ENCODE measurements around the gene CBFA2T2. TPM values are rescaled to one million over a fixed set of nuclear protein-coding genes. Genes with fewer than 3 reads are reported as not detected.
"Not testable (repeated sequence)": the region's sequence is repeated elsewhere in the genome, so short reads cannot be mapped to it uniquely, and the experiment has no call there.

CBFA2T2 gene
- total RNA-seq, 1 experiment from 2014 or later = 22.3 TPM

- in situ Hi-C loops (cut with HindIII; ENCODE audit: low sequenced_read_pairs) = no loop called here
- DNase-seq (ENCODE audit: low spot score) = no peak
Observed at GRCh38 chr20:33602826-33603590, 113.1 kb downstream of the CBFA2T2 start.

DNA sequence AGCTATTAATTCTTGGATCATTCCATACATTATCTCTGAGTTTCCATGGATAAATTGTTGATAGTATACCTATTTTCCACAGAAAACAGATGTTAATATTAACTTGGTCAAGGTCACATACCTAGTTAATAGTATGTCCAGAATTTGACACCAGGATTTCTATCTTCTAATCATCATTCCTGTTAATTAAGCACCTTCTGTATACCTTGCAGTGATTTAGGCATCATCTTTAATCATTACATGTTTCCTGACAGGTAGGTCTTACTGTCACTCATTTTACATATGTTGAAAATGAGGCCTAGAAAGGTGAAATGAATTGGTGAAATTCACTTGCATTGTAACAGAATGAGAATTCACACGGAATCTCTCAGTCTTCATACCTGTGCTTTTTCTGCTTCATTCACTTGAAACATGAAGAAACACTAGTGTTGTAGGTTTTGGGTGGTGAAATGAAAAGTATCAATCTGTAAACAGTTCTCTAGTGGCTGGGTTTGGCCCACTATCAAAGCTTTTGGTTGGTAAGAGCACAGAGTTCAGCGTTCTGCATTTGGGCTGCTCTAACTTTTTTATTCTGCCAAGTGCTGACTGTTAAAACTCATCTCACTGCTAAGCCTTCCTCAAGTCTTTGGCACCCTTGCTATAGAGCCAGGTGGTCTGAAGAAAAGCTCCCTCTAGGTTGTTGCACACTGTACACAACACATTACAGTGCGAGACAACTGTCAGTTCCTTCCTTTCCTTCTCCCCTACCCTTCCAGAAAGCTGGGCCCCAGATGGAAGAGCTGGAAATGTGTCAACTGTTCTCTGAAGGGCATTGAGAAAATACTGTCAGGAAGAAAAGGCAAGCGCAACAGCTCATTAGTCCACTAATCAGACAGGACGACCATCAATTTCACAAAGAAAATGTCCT, 114.4 kb downstream of the CBFA2T2 start:
- in situ Hi-C loops (cut with HindIII; ENCODE audit: low sequenced_read_pairs) = no loop called here
- DNase-seq (ENCODE audit: low spot score) = peak; percentile 77

- DNase-seq (ENCODE audit: low spot score) = no peak
- in situ Hi-C loops (cut with HindIII; ENCODE audit: low sequenced_read_pairs) = no loop called here
Observed at GRCh38 chr20:33604991-33605370, 115.1 kb downstream of the CBFA2T2 start.

GRCh38 chr20:33606118-33606771, 116.3 kb downstream of the CBFA2T2 start:
- no peak for DNase-seq (ENCODE audit: low spot score)
- in situ Hi-C loops (cut with HindIII; ENCODE audit: low sequenced_read_pairs) = no loop called here

DNA sequence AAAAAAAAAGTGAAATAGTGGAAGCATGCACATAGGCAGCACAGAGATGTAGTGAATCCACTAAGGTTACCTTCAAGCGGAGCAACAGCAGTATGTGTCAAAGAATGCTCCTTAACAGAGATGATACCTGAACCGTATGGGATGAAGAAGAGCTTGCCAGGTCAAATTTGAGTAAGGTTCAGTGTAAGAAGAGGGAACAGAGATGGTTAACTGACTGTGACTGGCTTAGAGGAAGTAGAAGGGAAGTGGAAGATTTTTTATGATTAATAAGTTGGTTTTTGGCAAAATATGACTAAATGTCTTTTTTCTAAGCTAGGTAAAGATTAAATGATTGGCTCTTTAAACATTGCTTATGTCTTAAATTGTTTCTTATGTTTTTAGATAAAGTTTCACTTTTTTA, 119.6 kb downstream of the CBFA2T2 start:
- no peak for DNase-seq (ENCODE audit: low spot score)
- in situ Hi-C loops (cut with HindIII; ENCODE audit: low sequenced_read_pairs) = no loop called here

GRCh38 chr20:33611106-33611505, 121.2 kb downstream of the CBFA2T2 start:
- no peak for DNase-seq (ENCODE audit: low spot score)
- in situ Hi-C loops (cut with HindIII; ENCODE audit: low sequenced_read_pairs) = no loop called here

- in situ Hi-C loops (cut with HindIII; ENCODE audit: low sequenced_read_pairs) = no loop called here
- no peak for DNase-seq (ENCODE audit: low spot score)
Observed at GRCh38 chr20:33612001-33612400, 122.1 kb downstream of the CBFA2T2 start.

DNA sequence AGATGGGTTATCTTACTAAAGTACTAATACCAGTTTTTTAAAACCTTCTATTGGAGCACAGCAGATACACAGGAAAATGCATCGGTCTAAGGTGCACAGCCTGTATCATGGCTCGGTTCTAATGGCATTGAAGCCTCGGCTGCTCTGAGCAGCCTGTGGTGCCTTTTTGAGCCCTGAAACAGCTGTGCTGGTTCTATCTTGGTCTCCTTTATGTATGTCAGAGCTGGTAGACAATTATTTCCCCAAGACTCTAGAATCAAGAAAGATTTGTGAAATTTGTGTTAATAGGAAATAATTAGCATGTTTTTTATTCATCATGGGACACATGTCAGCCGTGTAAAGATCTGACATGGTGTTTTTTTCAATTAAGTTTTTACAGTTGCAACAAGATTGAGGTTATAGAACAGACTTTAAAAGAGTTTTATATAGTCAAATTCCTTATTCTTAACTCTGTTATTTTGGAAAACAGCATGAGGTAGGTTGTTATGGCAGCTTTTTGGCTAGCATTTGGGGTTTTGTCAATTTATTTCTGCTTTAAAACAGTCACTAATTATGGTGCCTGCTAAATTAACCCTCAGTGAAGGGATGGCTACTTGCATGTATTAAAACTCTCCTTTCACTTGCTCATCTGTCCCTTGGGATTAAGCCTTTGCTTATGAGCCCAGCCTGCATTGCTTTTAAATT, 132.0 kb downstream of the CBFA2T2 start:
- in situ Hi-C loops (cut with HindIII; ENCODE audit: low sequenced_read_pairs) = no loop called here
- no peak for DNase-seq (ENCODE audit: low spot score)

DNA sequence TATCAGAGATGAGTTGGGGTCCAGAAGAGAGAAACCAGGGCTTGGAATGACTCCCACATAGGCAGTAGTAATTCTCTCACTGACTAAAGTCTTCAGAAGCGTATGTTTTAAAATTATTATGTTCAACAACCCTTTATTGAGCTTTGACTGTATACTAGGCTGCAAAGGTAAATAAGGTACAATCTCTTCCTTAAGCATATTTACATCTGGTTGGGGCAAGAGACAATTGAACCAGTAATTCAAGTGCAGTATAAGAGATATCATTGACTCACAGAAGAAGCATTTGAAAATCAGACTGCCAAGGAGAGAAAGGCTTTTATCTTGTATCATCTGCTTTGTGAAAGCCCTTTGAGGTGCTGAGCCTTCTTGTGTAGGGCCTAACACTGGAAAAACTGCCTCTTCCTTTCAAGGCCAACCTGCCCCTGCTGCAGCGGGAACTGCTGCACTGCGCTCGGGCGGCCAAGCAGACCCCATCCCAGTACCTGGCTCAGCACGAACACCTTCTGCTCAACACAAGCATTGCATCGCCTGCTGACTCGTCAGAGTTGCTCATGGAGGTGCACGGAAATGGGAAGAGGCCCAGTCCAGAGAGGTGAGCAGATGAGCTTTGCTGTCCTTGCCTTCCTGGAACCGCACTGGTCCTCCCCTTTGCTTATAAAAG, 132.9 kb downstream of the CBFA2T2 start:
- in situ Hi-C loops (cut with HindIII; ENCODE audit: low sequenced_read_pairs) = no loop called here
- DNase-seq (ENCODE audit: low spot score) = no peak

- DNase-seq (ENCODE audit: low spot score) = no peak
- in situ Hi-C loops (cut with HindIII; ENCODE audit: low sequenced_read_pairs) = no loop called here
Observed at GRCh38 chr20:33624399-33624798, 134.5 kb downstream of the CBFA2T2 start.

- in situ Hi-C loops (cut with HindIII; ENCODE audit: low sequenced_read_pairs) = no loop called here
- no peak for DNase-seq (ENCODE audit: low spot score)
Observed at GRCh38 chr20:33626190-33626589, 136.3 kb downstream of the CBFA2T2 start.

- in situ Hi-C loops (cut with HindIII; ENCODE audit: low sequenced_read_pairs) = no loop called here
- no peak for DNase-seq (ENCODE audit: low spot score)
Observed at GRCh38 chr20:33627577-33628216, 137.8 kb downstream of the CBFA2T2 start.

DNA sequence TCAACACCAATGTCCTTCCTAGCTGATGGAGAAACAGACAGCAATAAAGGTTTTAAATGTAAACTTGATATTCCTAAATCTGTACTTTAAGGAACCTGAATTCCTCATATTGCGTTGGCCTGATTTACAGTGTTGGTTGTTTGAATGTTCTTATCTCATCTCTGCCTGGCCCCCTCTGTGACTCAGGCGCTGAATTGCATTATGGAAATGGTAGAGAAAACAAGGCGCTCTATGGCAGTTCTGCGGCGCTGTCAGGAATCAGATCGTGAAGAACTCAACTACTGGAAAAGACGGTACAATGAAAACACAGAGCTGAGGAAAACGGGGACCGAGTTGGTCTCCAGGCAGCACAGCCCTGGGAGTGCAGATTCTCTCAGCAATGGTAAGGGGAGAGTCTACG, 139.6 kb downstream of the CBFA2T2 start:
- in situ Hi-C loops (cut with HindIII; ENCODE audit: low sequenced_read_pairs) = no loop called here
- DNase-seq (ENCODE audit: low spot score) = no peak

DNA sequence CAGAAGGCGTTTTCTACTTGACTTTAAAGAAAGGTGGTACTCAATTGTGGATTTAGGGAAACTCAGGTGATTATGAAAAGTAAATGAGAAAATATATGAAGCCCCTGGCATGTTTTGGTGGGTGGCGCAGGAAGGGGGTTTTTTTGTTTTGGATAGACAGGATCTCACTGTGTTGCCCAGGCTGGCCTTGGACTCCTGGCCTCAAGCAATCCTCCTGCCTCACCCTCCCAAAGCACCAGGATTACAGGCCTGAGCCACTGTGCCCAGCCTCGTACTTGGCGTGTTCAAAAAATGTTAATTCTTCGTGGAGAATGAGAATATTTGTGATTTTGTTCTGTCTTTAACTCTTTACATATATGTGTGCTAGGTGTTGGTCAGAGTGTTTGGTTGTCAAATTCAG, 140.1 kb downstream of the CBFA2T2 start:
- in situ Hi-C loops (cut with HindIII; ENCODE audit: low sequenced_read_pairs) = no loop called here
- no peak for DNase-seq (ENCODE audit: low spot score)

- no peak for DNase-seq (ENCODE audit: low spot score)
- in situ Hi-C loops (cut with HindIII; ENCODE audit: low sequenced_read_pairs) = no loop called here
Observed at GRCh38 chr20:33630507-33630906, 140.6 kb downstream of the CBFA2T2 start.

- DNase-seq (ENCODE audit: low spot score); in situ Hi-C loops (cut with HindIII; ENCODE audit: low sequenced_read_pairs): not testable (repeated sequence)
Observed at GRCh38 chr20:33631910-33632309, 142.0 kb downstream of the CBFA2T2 start.

GRCh38 chr20:33635341-33635740, 145.4 kb downstream of the CBFA2T2 start:
- in situ Hi-C loops (cut with HindIII; ENCODE audit: low sequenced_read_pairs) = no loop called here
- no peak for DNase-seq (ENCODE audit: low spot score)

DNA sequence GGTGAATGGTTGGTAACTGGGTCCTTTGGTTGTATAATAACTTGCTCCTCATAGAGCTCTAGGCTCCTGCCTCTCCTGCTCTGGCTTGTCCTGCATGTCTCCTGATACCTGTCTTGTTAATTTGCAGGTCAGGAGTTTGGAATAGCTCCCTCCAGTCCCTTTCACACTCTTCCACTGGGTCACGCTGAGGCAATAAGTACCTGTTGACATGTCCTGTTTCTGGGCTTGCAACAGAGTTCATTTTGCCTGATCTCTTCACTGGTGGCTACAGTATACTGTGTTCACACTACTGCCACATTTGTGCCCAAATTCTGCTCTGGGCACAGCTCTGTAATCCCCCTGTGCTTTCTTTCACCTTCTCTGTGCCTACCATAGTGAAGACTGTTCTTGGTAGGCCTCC, 146.9 kb downstream of the CBFA2T2 start:
- DNase-seq (ENCODE audit: low spot score) = no peak
- in situ Hi-C loops (cut with HindIII; ENCODE audit: low sequenced_read_pairs) = no loop called here
